GM19372 (cell line): ENCODE results near the gene SLC35B2.

Source experiments
- ATAC-seq: cut with Tn5 transposase; IDR thresholded peaks from one replicate; pipeline ENCODE4 v1.9.1; 2021; ENCODE audit warnings: mild to moderate bottlenecking, low read depth, moderate library complexity; ENCODE audit not compliant: unreplicated experiment

SLC35B2 gene, protein sequence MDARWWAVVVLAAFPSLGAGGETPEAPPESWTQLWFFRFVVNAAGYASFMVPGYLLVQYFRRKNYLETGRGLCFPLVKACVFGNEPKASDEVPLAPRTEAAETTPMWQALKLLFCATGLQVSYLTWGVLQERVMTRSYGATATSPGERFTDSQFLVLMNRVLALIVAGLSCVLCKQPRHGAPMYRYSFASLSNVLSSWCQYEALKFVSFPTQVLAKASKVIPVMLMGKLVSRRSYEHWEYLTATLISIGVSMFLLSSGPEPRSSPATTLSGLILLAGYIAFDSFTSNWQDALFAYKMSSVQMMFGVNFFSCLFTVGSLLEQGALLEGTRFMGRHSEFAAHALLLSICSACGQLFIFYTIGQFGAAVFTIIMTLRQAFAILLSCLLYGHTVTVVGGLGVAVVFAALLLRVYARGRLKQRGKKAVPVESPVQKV

DNA sequence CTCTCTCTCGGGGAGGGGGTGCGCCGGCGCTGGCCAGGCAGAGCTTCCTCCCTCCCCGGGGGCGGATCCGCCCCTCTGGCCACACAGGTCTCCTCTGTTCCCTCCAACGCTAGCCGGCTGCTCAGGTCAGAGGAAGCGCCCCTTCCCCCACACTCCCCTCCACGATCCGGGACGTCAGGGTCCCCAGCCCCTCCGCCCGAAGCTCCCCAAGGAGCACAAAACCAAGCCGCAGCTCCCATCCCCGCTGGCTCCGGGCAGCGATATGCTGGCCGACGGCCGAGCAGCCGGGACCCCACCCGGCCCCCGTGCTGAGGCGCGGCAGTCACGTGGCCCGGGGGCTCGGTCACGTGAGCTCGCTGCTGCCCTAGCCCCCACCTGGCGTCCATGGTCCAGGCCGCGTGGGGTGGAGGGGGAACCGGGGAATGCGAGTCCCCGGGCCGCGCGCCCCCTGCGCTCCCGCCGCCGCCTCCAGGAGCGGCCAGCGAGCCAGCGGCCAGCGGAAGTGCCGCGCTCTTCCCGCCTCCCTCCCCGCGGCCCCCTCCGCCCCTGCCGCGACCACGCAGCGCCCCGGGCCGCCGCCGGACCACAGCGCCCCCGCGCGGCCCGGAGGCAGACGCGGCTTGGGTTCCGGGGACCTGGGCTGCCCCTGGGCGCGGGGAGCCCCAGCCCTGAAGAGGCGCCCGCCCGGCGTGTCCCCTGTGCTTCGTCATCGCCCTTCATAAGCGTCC is at the start of gene SLC35B2:
Gene SLC35B2 (minus strand): TSS at position 504 of the 728 bp plus-strand sequence. CDS start 118 bp downstream, at position 386.
- peak; percentile 48 for ATAC-seq

GRCh38 chr6:44306710-44307109 is 49.4 kb upstream of the SLC35B2 start:
- no peak for ATAC-seq

DNA sequence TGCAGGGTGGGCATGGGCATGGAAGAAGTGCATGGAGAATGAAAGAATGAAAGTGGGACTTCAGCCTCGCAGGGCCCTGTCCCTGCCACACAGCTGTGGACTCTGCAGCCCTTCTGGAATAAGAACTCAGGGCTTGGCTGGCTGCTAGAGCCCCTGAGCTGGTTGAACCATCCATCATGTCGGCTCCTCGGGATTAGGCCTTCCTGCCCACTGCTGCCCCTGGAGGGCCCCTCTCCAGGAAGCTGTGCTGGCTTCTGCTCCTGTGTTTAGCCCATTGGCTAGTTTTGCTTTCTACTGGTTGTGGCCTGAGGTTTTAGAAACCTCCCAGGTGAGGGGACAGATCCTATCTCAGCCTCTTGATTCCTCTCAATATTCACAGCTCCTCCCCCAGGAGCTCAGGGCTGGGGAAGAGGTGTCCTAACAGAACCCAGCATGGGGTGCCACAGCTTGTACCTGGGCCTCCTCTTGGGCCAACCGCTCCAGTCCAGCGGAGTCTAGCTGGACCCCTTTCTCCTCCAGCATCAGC is 47.9 kb upstream of the SLC35B2 start:
- ATAC-seq, result no peak

DNA sequence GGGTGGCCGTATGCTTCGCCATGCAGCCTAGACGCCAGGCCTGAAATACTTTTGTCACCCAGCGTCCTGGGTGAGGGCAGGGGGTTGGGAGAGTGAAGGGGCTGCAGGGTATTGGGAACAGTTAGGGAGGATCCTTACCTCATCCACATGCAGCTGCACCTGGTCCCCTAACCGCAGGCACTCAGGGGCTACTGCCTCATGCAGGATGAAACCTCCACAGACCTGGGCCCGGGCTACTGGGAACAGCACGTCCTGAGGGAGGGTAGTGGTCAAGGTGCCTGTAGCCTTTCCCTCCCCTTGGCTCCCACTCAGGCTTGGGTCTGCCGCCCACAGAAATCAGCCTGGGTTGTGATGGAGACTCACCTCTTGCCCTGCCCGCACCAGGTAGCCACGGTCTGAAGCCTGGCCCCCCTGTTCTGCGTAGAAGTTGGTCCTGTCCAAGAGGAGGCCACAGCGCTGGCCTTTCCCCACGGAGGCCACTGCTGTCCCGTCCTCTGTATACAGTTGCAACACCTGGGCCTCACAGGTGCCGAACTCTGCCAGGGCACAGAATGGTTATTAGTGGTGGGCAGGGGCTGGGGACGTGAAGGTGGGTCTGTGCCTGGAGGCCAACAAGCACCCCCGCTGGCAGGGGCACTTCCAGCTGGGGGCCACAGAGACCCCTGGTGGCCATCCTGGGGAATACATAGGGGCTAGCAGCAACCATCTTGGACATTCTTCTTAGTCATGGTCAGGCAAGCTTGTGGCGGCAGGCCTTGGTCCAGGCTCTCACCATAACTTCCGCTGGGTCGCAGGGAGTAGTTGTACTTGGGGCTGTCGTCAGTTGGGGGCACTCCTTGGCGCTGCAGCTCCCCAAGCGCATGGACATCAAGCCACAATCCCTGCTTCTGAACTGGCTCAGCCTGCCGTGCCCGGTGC is 47.2 kb upstream of the SLC35B2 start:
- ATAC-seq, result no peak

DNA sequence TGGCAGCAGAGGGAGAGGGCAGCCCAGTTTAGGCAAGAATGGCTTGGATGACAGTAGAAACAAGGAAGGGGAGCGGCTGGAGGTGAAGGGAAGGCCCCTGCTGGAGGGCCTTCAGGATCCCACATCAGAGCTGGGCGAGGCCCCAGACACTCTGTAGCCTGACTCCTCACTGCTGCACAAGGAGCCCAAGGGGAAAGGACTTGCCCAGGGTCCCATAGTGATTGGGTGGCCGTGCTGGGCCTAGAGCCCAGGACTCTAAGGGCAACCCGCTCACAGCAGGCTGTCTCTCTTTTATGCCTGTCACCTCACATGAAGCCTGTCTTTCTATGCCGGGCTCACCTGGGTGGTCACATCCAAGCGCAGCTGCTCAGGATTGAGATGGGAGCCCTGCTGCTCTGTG is 46.5 kb upstream of the SLC35B2 start:
- no peak for ATAC-seq

DNA sequence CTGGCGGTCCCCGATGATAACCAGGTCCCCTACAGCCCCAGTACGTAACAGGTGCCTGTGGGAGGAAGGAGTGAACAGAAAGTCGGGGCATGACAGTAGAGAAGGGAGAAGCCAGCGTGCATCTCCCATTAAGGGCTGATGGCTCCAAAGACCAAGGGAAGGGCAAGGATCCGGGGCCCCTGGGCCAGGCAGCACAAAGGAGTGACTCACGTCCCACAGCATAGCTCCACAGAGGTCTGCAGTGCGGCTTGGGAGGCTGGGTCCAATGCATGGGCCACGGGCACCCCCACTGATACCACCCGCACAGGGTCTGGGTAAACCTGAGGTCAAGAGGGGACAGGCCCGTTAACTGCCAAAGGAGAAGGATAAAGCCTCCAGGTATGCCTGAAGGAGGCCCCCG is 45.5 kb upstream of the SLC35B2 start:
- ATAC-seq, result no peak

- ATAC-seq, result no peak
These were observed 44.6 kb upstream of the SLC35B2 start for GRCh38 chr6:44301782-44302564.

DNA sequence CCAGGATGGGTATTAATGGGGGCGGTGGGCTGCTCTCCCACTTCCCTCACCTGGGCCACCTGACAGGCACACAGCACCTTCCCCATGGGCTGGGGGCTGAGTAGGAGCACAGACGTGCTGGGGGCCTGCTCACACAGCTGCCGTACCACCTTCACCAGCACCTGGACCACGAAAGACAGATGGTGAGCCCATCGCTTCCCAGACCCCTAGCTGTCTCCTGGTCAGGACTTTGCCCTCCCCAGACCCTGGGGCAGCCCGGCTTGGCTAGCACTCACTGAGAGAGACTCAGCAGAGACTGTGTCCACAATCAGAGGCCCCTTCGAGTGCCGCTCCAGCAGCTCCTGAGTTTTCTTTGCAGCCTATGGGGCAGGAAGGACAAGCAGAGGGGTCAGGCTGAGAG is 43.8 kb upstream of the SLC35B2 start:
- no peak for ATAC-seq

GRCh38 chr6:44300292-44300823 is 43.0 kb upstream of the SLC35B2 start:
- no peak for ATAC-seq

DNA sequence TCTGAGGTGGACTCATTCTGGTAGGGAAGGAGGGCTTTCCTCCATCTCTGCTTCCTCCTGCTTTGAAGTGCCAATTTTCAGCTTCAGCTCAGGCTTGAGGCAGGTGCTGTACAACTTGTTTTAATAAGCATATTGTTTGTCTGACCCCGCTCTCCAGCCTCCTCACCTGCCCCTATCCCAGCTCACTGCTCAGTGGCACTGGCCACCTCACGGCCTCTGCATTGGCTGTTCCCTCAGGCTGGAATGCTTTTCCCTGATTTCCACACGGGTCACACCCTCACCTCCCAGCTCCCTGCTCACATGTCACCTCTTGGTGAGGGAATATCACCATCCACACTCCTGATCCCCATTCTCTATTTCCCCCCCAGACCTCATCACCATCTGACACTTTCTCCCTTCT is 41.5 kb upstream of the SLC35B2 start:
- ATAC-seq, result no peak

DNA sequence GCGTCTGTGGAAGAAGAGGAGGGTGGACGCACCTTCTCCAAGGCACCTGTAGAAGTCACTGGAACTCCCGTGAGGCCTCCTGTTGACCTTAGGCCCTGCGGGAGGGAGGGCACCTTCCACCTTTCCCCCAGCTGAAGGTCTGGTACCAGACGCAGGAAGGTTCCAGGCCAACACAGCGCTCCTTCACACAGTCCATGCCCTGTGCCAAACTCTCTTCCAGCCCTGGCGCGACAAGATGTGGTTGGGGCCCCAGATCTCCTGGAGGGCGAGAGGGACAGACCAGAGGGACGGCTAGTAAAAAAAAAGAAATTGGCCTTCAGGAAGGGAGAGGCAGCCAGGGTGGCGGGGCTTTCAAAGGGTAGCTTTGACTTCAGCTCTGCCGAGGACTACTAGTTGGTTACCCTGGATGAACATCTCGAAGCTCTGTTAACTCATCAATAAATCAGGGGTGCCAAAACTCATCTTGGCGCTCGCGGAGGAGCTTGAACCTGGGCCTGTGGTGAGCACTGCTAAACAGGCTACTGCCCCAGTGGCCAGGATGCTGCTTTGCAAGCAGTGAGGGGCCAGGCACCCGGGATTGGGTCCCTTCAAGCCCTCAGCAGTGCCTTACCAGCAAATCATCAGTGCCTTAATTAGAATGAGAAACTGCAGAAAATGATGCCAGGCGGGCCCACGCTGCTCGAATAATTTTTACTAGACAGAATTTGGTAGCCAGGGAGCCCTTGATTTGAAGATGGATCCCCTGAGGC is 40.9 kb upstream of the SLC35B2 start:
- no peak for ATAC-seq

DNA sequence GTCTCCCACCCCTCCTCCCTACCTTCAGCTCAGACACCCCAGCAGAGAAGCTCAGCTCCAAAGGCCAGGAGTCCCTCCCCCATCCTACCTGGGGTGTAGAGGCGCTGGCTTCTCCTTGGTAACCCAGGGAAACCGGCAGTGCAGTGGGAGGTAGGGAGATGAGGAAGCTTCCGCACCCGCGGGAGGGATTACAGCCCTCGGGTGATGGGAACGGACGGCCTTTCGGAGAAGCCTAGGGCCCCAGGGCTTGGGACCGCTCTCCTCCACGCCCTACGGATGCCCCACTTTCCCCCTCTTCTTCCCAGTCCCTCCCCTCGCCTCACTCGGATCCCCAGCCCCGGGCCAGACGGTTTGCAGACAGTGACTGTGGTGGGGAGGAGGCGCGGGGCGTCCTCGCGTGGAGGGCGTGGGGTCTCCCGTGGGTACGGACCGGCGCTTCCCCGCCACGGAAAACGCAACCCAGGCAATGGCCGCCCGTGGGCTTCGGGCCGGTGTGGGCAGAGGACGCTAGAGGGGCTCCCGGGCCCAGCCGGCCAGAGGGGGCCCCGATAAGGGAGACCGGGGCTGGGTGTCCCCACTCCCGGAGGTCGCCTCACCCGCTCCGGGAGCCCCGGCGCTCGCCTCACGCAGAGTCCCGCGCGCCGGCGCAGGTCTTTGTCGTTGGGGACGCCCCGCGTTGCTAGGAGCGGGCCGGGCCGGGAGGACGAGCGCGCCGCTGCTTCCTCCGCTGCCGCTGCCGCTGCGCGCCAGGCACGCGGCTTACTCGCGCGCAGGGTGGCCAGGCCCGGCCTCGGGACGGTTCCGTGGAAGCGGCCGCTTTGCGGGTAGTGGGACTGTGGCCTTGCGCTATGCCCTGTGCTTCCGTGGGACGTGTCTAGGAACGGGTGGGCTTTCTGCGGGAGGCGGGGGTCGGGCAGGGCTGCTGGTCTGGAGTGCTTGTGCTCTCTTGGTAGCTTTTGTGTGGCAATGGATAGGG is 40.0 kb upstream of the SLC35B2 start:
- no peak for ATAC-seq

- no peak for ATAC-seq
These were observed 37.8 kb upstream of the SLC35B2 start for GRCh38 chr6:44294832-44295791.

GRCh38 chr6:44292661-44293365 is 35.5 kb upstream of the SLC35B2 start:
- no peak for ATAC-seq

DNA sequence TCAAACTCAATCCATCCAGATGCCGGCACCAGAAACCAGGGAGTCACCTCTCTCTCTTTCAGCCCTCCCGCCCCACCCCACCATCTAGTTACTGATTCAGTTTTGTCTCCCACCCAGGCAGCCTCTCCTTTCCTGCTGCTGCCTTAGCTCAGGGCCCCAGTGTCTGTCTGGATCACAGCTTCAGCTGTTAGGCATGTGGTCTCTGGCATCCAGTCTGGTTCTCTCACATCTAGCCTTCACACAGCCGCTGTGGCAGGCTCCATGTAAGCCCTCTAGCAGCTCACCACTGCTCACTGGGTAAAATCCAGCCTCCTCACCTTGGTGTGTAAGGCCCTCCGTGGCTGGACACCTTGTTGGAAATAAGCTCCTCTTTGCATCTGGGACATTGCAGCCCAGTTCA is 34.5 kb upstream of the SLC35B2 start:
- no peak for ATAC-seq

DNA sequence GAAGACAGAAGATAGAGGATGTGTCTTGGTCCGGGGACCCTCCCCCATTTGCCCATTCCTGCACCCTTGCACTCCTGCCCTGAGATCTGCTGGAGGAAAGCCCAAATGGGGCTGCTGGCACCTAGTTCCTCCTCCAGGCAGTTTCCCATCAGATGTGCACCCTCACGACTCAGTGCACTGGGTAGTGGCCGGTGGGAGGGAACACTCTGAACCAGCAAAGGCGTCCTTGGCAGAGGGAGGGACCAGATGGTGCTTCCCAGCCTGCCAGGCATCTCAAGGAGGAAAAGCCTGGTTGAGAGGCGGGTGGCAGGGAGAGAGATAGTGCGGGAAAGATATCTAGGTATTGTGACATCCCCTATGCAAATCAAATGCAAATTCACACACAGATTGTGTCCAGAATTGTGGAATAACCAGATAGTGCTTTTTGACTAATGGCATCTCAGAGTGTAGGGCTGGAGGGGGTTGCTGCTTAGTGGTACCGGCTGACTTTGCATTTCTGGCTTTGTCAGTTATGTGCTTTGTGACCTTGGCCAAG is 32.5 kb upstream of the SLC35B2 start:
- no peak for ATAC-seq
